Measurements from ENCODE around the gene HPSE2.
"Not testable (repeated sequence)": the region's sequence is repeated elsewhere in the genome, so short reads cannot be mapped to it uniquely, and the experiment has no call there.

HPSE2 gene

GRCh38 chr10:98511876-98512275, 723.8 kb downstream of the HPSE2 start:
- Histone ChIP-seq H3K9me2 (replicated peaks; ENCODE audit: insufficient read depth, low read length) (no peaks in the 10 kb centered on the region), H3K9ac (ENCODE audit: low read length) (no peak overlapping the region), H3K27ac (ENCODE audit: low read depth, low read length) (no peak overlapping the region), H4K20me1 (ENCODE audit: low read depth, low read length) (no peaks in the 10 kb centered on the region), H3K79me2 (ENCODE audit: insufficient read depth, low read length) (no peaks in the 10 kb centered on the region), H3K4me2 (ENCODE audit: low read depth, low read length, poor library complexity, severe bottlenecking) (no peak overlapping the region), H3K36me3 (ENCODE audit: low read length) (no peaks in the 10 kb centered on the region), H3K4me3 (ENCODE audit: insufficient read depth, low read length, poor library complexity, severe bottlenecking) (no peak overlapping the region), H3F3A (ENCODE audit: insufficient read depth) (no peaks in the 10 kb centered on the region), H3K27me3 (ENCODE audit: low read length) (no peaks in the 10 kb centered on the region), H3K9me3 (ENCODE audit: insufficient read depth, low read length) (no peaks in the 10 kb centered on the region), H2AFZ (ENCODE audit: low read depth, low read length, severe bottlenecking) (no peak overlapping the region)
- TF ChIP-seq CTCF (IDR thresholded peaks at IDR 0.05; ENCODE audit: insufficient read depth, low read length, poor library complexity, severe bottlenecking) (no peak), EZH2phosphoT487 (conservative IDR thresholded peaks at IDR 0.05; ENCODE audit: low read length) (no peak)

DNA sequence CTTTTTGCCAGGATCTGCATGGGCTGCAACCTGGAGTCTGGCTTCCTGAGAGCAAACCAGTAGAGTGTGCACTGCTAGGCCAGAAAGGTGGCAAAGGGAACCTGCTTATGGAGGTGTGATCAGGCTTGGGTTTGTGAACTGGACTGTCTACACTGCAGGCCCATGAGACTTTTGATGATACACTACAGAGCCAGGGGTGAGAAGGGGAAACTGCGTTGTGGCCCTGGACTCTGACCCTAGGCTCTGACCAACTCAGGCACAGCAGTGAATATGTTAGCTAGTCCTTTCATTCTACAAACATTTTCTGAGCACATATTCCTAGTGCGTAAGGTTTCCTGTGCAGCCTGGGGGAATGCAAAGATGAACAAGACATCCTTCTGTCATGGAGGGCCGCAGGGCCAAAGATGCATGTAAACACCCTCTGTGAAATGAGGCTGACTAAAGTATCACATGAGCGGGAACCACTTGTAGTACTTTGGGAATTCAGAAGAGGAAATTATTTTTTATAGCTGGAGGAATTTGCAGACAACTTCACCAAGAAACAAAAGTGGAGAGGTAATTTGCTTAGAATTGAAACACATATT, 725.1 kb downstream of the HPSE2 start:
- no peak overlapping the region for H3K9ac ChIP-seq (ENCODE audit: low read length)
- TF ChIP-seq CTCF (IDR thresholded peaks at IDR 0.05; ENCODE audit: insufficient read depth, low read length, poor library complexity, severe bottlenecking) (no peak), EZH2phosphoT487 (conservative IDR thresholded peaks at IDR 0.05; ENCODE audit: low read length) (no peak)
- no peaks in the 10 kb centered on the region for H4K20me1 ChIP-seq (ENCODE audit: low read depth, low read length)
- H3K4me3 ChIP-seq (ENCODE audit: insufficient read depth, low read length, poor library complexity, severe bottlenecking): no peak overlapping the region
- H2AFZ ChIP-seq (ENCODE audit: low read depth, low read length, severe bottlenecking): no peak overlapping the region
- no peaks in the 10 kb centered on the region for H3K27me3 ChIP-seq (ENCODE audit: low read length)
- no peak overlapping the region for H3K27ac ChIP-seq (ENCODE audit: low read depth, low read length)
- H3K9me2 ChIP-seq (replicated peaks; ENCODE audit: insufficient read depth, low read length): no peaks in the 10 kb centered on the region
- no peaks in the 10 kb centered on the region for H3K79me2 ChIP-seq (ENCODE audit: insufficient read depth, low read length)
- H3F3A ChIP-seq (ENCODE audit: insufficient read depth): no peaks in the 10 kb centered on the region
- H3K36me3 ChIP-seq (ENCODE audit: low read length): no peaks in the 10 kb centered on the region
- H3K9me3 ChIP-seq (ENCODE audit: insufficient read depth, low read length): no peaks in the 10 kb centered on the region
- no peak overlapping the region for H3K4me2 ChIP-seq (ENCODE audit: low read depth, low read length, poor library complexity, severe bottlenecking)

- Histone ChIP-seq H3K9me2 (replicated peaks; ENCODE audit: insufficient read depth, low read length) (no peaks in the 10 kb centered on the region), H3K9me3 (ENCODE audit: insufficient read depth, low read length) (no peaks in the 10 kb centered on the region), H3K36me3 (ENCODE audit: low read length) (no peaks in the 10 kb centered on the region), H3K4me3 (ENCODE audit: insufficient read depth, low read length, poor library complexity, severe bottlenecking) (no peak overlapping the region), H3K9ac (ENCODE audit: low read length) (no peak overlapping the region), H2AFZ (ENCODE audit: low read depth, low read length, severe bottlenecking) (no peak overlapping the region), H3K79me2 (ENCODE audit: insufficient read depth, low read length) (no peaks in the 10 kb centered on the region), H3K27ac (ENCODE audit: low read depth, low read length) (no peak overlapping the region), H3K4me2 (ENCODE audit: low read depth, low read length, poor library complexity, severe bottlenecking) (no peak overlapping the region), H3F3A (ENCODE audit: insufficient read depth) (no peaks in the 10 kb centered on the region), H3K27me3 (ENCODE audit: low read length) (no peaks in the 10 kb centered on the region), H4K20me1 (ENCODE audit: low read depth, low read length) (no peaks in the 10 kb centered on the region)
- no peak for TF ChIP-seq EZH2phosphoT487 (conservative IDR thresholded peaks at IDR 0.05; ENCODE audit: low read length)
- TF ChIP-seq CTCF (IDR thresholded peaks at IDR 0.05; ENCODE audit: insufficient read depth, low read length, poor library complexity, severe bottlenecking): no peak
Measured at GRCh38 chr10:98509745-98510144, 725.9 kb downstream of the HPSE2 start.

- H3K79me2 ChIP-seq (ENCODE audit: insufficient read depth, low read length); H3K9me2 ChIP-seq (replicated peaks; ENCODE audit: insufficient read depth, low read length); H3K9me3 ChIP-seq (ENCODE audit: insufficient read depth, low read length); H3K4me3 ChIP-seq (ENCODE audit: insufficient read depth, low read length, poor library complexity, severe bottlenecking); H3K9ac ChIP-seq (ENCODE audit: low read length); H3K27me3 ChIP-seq (ENCODE audit: low read length); H3K36me3 ChIP-seq (ENCODE audit: low read length); H3F3A ChIP-seq (ENCODE audit: insufficient read depth); H3K4me2 ChIP-seq (ENCODE audit: low read depth, low read length, poor library complexity, severe bottlenecking); H3K27ac ChIP-seq (ENCODE audit: low read depth, low read length); H2AFZ ChIP-seq (ENCODE audit: low read depth, low read length, severe bottlenecking); H4K20me1 ChIP-seq (ENCODE audit: low read depth, low read length): not testable (repeated sequence)
Measured at GRCh38 chr10:98502535-98502934, 733.1 kb downstream of the HPSE2 start.
